Muscle of leg (tissue), 11 donors: Measurements from ENCODE around the gene WDR41. TPM values are rescaled to one million over a fixed set of nuclear protein-coding genes. Genes with fewer than 3 reads are reported as not detected.
"Not testable (repeated sequence)": the region's sequence is repeated elsewhere in the genome, so short reads cannot be mapped to it uniquely, and the experiment has no call there.

Experiments
- DNase-seq: peaks from one replicate; pipeline ENCODE4 v3.0.0; 2013
- H3K27ac ChIP-seq: one replicate; pipeline ENCODE4 v1.5.1; 2013; ENCODE audit warnings: mild to moderate bottlenecking, low read length, control low read depth
- H3K27me3 ChIP-seq: one replicate; pipeline ENCODE4 v1.6.1; 2013; ENCODE audit warnings: low read length; ENCODE audit not compliant: control insufficient read depth, insufficient read depth
- H3K36me3 ChIP-seq: one replicate; pipeline ENCODE4 v1.6.1; 2013; ENCODE audit warnings: low read length; ENCODE audit not compliant: control insufficient read depth, insufficient read depth
- H3K4me1 ChIP-seq: one replicate; pipeline ENCODE4 v1.6.1; 2013; ENCODE audit warnings: low read length; ENCODE audit not compliant: control insufficient read depth, insufficient read depth
- H3K4me3 ChIP-seq: one replicate; pipeline ENCODE4 v1.5.1; 2013; ENCODE audit warnings: low read length, control low read depth
- H3K9me3 ChIP-seq: replicated peaks from 2 replicates; pipeline ENCODE4 v1.6.1; 2013; ENCODE audit warnings: low read depth, low read length; ENCODE audit not compliant: control insufficient read depth
- WGBS: methylation state at CpG from one replicate; pipeline ENCODE4 v1.1.5; 2013; ENCODE audit warnings: missing lambda C conversion rate; ENCODE audit not compliant: insufficient coverage; 5-methylcytosine and 5-hydroxymethylcytosine counted together
- polyA plus RNA-seq, 8 donors: library from polyadenylated mRNA; unstranded; fragments of 120-200 nt; gene quantifications; one replicate each; pipeline versions ENCODE4 v1.2.1 to v1.2.3, GENCODE V29; 2013; ENCODE audit warnings: inconsistent platforms in 1 of 8, low replicate concordance in 1 of 8; ENCODE audit not compliant: insufficient read length in 8 of 8, insufficient read depth in 1 of 8
- total RNA-seq: library from RNA; stranded (reverse); fragments of 120-200 nt; gene quantifications from one replicate; pipeline ENCODE4 v1.2.4, GENCODE V29; 2013

Gene WDR41
- total and polyA plus RNA-seq, 9 donors: 30.4 to 60.2 (median 42.4) TPM

GRCh38 chr5:77498952-77499351 is 6.8 kb upstream of the WDR41 start:
- Histone ChIP-seq H3K27ac (no peak overlapping the region), H3K27me3 (no peaks in the 10 kb centered on the region), H3K36me3 (no peaks in the 10 kb centered on the region), H3K4me3 (no peak overlapping the region), H3K4me1 (no peaks in the 10 kb centered on the region), H3K9me3 (no peaks in the 10 kb centered on the region)
- DNase-seq: no peak
- WGBS: no CpG with 5 or more reads among the region's 2 CpGs

DNA sequence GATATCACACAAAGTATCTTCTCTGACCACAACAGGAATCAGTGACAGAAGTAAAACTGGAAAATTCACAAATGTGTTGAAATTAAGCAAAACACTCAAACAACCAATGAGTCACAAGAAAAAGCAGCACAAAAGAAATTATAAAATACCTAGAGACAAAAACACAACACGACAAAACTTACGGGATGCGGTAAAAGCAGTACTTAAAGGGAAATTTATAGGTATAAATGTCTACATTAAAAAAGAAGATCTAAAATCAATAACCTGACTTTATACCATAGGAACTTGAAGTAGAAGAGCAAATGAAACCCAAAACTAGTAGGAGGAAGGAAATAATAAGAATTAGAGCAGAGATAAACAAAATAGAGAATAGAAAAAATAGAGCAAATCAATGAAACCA is 2.8 kb upstream of the WDR41 start:
- no peak overlapping the region for H3K27ac ChIP-seq
- no CpG with 5 or more reads among the region's 3 CpGs for WGBS
- no peak overlapping the region for H3K4me3 ChIP-seq
- H3K4me1 ChIP-seq: peaks cover 2% of the 10 kb centered on the region
- no peaks in the 10 kb centered on the region for H3K27me3 ChIP-seq
- H3K9me3 ChIP-seq: no peaks in the 10 kb centered on the region
- H3K36me3 ChIP-seq: no peaks in the 10 kb centered on the region
- no peak for DNase-seq

DNA sequence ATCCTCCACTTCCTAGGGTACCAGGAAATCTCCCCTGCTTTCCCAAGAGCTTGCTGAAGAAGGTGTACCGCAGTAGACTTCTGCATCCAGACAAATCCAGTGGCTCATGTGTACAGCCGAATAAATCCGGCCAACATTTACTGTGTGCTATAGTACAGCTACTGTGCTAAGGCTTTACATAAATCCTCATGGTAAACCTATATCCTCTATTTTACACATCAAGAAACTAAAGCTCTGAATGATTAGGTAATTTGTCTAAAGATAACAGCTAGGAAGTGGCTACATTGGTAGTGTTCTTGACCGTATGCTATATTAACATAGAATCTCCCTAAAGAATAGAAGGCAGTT is 511 bp upstream of the WDR41 start:
- Histone ChIP-seq H3K27ac (no peak overlapping the region), H3K4me3 (no peak overlapping the region)

GRCh38 chr5:77490741-77491344 is 1.3 kb downstream of the WDR41 start:
- 18% methylated on average over 8 of the region's 11 CpGs for WGBS
- H3K9me3 ChIP-seq, H3K36me3 ChIP-seq, H3K4me1 ChIP-seq, H3K27me3 ChIP-seq: not testable (repeated sequence)
- DNase-seq: peak; percentile 31
- Histone ChIP-seq H3K4me3 (peak overlapping the region; percentile 59), H3K27ac (peak overlapping the region; percentile 93)

More for the DNA sequence above, 511 bp upstream of the WDR41 start:
- Histone ChIP-seq H3K27me3 (no peaks in the 10 kb centered on the region), H3K36me3 (peaks cover 4% of the 10 kb centered on the region), H3K9me3 (no peaks in the 10 kb centered on the region), H3K4me1 (peaks cover 2% of the 10 kb centered on the region)
- no peak for DNase-seq
- WGBS: 33% methylated on average over 3 of the region's 4 CpGs

GRCh38 chr5:77486344-77486962 is 5.7 kb downstream of the WDR41 start:
- peaks cover 2% of the 10 kb centered on the region for H3K4me1 ChIP-seq
- no peaks in the 10 kb centered on the region for H3K27me3 ChIP-seq
- no peaks in the 10 kb centered on the region for H3K9me3 ChIP-seq
- H3K36me3 ChIP-seq: peaks cover 18% of the 10 kb centered on the region
- no peak overlapping the region for H3K27ac ChIP-seq
- no peak overlapping the region for H3K4me3 ChIP-seq
- no peak for DNase-seq
- 59% methylated on average over 3 of the region's 4 CpGs for WGBS

DNA sequence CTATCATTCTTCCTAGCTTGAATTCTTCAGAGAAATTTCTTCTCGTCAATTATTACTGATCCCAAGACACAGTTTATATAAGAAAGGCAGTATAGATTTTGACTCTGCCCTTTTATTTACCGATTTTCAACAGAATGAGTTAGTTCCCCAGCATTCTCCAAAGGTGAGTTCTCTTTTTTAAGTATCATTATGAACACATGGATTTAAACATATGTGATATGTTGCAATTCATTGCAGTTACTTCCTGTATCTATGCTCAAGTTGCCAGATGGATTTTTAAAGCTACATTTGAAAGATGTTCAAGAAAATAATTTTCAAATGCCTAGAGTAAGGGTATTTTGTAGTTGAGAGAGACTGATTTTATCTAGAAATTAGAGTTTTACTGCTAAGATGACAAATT is 8.4 kb downstream of the WDR41 start:
- WGBS: no CpG with 5 or more reads among the region's 2 CpGs
- Histone ChIP-seq H3K4me1 (no peaks in the 10 kb centered on the region), H3K27me3 (no peaks in the 10 kb centered on the region), H3K4me3 (no peak overlapping the region), H3K9me3 (no peaks in the 10 kb centered on the region), H3K36me3 (peaks cover 25% of the 10 kb centered on the region), H3K27ac (no peak overlapping the region)
- DNase-seq: no peak

GRCh38 chr5:77475041-77475440 is 17.1 kb downstream of the WDR41 start:
- DNase-seq, H3K4me1 ChIP-seq, H3K36me3 ChIP-seq, H3K9me3 ChIP-seq, H3K27me3 ChIP-seq, H3K4me3 ChIP-seq, H3K27ac ChIP-seq: not testable (repeated sequence)
- WGBS: 97% methylated on average over 4 of the region's 11 CpGs

GRCh38 chr5:77468875-77469274 is 23.2 kb downstream of the WDR41 start:
- not testable (repeated sequence) for H3K4me3 ChIP-seq, H3K27ac ChIP-seq, H3K9me3 ChIP-seq, H3K27me3 ChIP-seq, H3K4me1 ChIP-seq, H3K36me3 ChIP-seq, DNase-seq
- WGBS: no CpG with 5 or more reads among the region's 3 CpGs

DNA sequence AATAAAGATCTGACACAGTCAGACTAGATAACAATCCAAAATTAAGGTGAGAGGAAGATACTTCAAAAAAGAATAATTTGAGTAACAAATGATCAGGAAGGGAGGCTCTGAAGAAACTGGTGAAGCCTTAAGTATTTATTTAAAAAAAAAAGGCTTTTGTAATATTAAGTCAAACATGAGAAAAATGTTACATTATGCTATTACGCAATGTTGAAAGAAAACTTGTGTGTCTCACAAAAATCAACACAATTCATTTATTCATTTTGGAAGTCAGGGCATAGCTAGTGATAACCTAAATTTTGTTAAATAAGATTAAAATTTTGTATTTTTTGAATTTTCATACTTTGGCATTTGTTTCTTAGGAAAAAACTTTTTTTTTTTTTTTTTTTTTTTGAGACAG is 28.2 kb downstream of the WDR41 start:
- H3K4me3 ChIP-seq: no peak overlapping the region
- no peaks in the 10 kb centered on the region for H3K9me3 ChIP-seq
- H3K27ac ChIP-seq: no peak overlapping the region
- no peak for DNase-seq
- no CpG with 5 or more reads among the region's 1 CpG for WGBS
- H3K36me3 ChIP-seq: peaks cover 2% of the 10 kb centered on the region
- H3K4me1 ChIP-seq: no peaks in the 10 kb centered on the region
- H3K27me3 ChIP-seq: no peaks in the 10 kb centered on the region

DNA sequence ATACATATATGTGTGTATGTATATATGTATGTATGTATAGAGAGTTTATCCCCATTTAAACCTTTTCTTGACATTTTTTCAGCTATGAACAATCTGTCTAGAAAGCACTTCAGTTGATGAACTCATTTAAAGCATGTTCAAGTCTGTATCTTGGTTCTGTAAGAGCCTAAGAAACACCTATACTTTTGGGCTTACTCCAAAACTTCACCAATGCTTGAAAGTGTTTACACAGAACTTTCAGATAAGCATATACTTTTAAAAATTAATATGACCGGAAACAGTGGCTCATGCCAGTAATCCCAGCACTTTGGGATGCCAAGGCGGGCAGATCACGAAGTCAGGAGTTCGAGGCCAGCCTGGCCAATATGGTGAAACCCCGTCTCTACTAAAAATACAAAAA is 30.8 kb downstream of the WDR41 start:
- DNase-seq: no peak
- Histone ChIP-seq H3K36me3 (peaks cover 2% of the 10 kb centered on the region), H3K9me3 (no peaks in the 10 kb centered on the region), H3K4me3 (no peak overlapping the region), H3K27me3 (no peaks in the 10 kb centered on the region), H3K27ac (no peak overlapping the region), H3K4me1 (no peaks in the 10 kb centered on the region)
- WGBS: no CpG with 5 or more reads among the region's 5 CpGs

DNA sequence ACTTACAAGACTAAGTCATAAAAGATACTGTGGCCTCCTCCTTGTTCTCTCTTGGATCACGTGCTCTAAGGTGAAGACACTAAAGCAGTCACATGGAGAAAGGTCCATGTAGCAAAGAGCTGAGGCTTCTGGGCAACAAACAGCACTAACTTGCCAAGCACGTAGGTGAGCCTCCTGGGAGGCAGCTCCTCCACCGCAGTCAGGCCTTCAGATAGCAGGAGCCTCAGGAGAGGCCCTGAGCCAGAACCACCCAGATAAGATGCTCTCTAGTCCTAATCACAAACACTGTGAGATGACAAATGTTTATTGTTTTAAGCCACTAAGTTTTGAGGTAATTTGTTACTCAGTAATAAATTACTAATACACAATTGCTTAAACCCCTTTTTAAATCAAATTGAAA is 38.0 kb downstream of the WDR41 start:
- Histone ChIP-seq H3K9me3 (no peaks in the 10 kb centered on the region), H3K36me3 (peaks cover 10% of the 10 kb centered on the region), H3K27ac (no peak overlapping the region), H3K4me3 (no peak overlapping the region), H3K27me3 (no peaks in the 10 kb centered on the region), H3K4me1 (no peaks in the 10 kb centered on the region)
- 84% methylated on average over 2 of the region's 3 CpGs for WGBS
- no peak for DNase-seq
